Hepatocyte (in vitro differentiated cells): Measurements from ENCODE around the gene CAST. TPM values are rescaled to one million over a fixed set of nuclear protein-coding genes. Genes with fewer than 3 reads are reported as not detected.

Source experiments
- DNase-seq: peaks from one replicate; pipeline ENCODE4 v3.0.0-alpha.2; 2016; ENCODE audit warnings: low spot score
- H2AFZ ChIP-seq: fragments of 200-600 bp; sonication (generic); 2 replicates; pipeline ENCODE4 v1.6.0; 2016; ENCODE audit warnings: antibody characterized with exemption, mild to moderate bottlenecking
- H3K27ac ChIP-seq: fragments of 200-600 bp; sonication (generic); 2 replicates; pipeline ENCODE4 v1.5.1; 2016; ENCODE audit warnings: mild to moderate bottlenecking
- H3K27me3 ChIP-seq: fragments of 200-600 bp; sonication (generic); 2 replicates; pipeline ENCODE4 v1.6.1; 2016
- H3K36me3 ChIP-seq: fragments of 200-600 bp; sonication (generic); replicated peaks from 2 replicates; pipeline ENCODE4 v1.5.1; 2016; ENCODE audit warnings: low read depth; ENCODE audit not compliant: insufficient read depth
- H3K4me1 ChIP-seq: fragments of 200-600 bp; sonication (generic); 2 replicates; pipeline ENCODE4 v1.5.1; 2016; ENCODE audit warnings: mild to moderate bottlenecking, moderate library complexity; ENCODE audit not compliant: insufficient read depth
- H3K4me2 ChIP-seq: fragments of 200-600 bp; sonication (generic); 2 replicates; pipeline ENCODE4 v1.6.0; 2016
- H3K4me3 ChIP-seq: fragments of 200-600 bp; sonication (generic); 2 replicates; pipeline ENCODE4 v1.5.1; 2016; ENCODE audit warnings: mild to moderate bottlenecking
- H3K79me2 ChIP-seq: fragments of 200-600 bp; sonication (generic); 2 replicates; pipeline ENCODE4 v1.6.0; 2017; ENCODE audit warnings: mild to moderate bottlenecking
- H3K9me2 ChIP-seq: fragments of 200-600 bp; sonication (generic); replicated peaks from 2 replicates; pipeline ENCODE4 v1.6.0; 2017; ENCODE audit warnings: mild to moderate bottlenecking; ENCODE audit not compliant: insufficient read depth
- H3K9me3 ChIP-seq: fragments of 200-600 bp; sonication (generic); 2 replicates; pipeline ENCODE4 v1.5.1; 2016; ENCODE audit warnings: low read depth, mild to moderate bottlenecking
- H4K20me1 ChIP-seq: fragments of 200-600 bp; sonication (generic); 2 replicates; pipeline ENCODE4 v1.6.0; 2016; ENCODE audit warnings: mild to moderate bottlenecking; ENCODE audit not compliant: insufficient read depth, poor library complexity, severe bottlenecking
- EZH2 ChIP-seq: fragments of 200-600 bp; sonication (generic); IDR thresholded peaks from 2 replicates; pipeline ENCODE4 v1.6.1; 2016; ENCODE audit warnings: antibody characterized with exemption, mild to moderate bottlenecking, borderline replicate concordance
- EZH2phosphoT487 ChIP-seq: fragments of 200-600 bp; sonication (generic); IDR thresholded peaks from one replicate; pipeline ENCODE4 v1.6.1; 2018; ENCODE audit warnings: antibody characterized with exemption, mild to moderate bottlenecking, low read depth, moderate library complexity; ENCODE audit not compliant: unreplicated experiment, severe bottlenecking
- WGBS: methylation state at CpG from one replicate; pipeline ENCODE4 v1.1.6; 2016; ENCODE audit warnings: low lambda C conversion rate; ENCODE audit errors: missing lambda C conversion rate; 5-methylcytosine and 5-hydroxymethylcytosine counted together
- polyA plus RNA-seq: library from polyadenylated mRNA; unstranded; fragments of >200 nt; fragmentation: Nextera tagmentation; extraction: Ambion mirVana; gene quantifications from 2 replicates; pipeline ENCODE4 v1.2.1, GENCODE V29; 2016
- total RNA-seq: library from RNA; depleted of rRNA; stranded (reverse); fragments of >200 nt; gene quantifications from 2 replicates; pipeline ENCODE4 v1.2.3, GENCODE V29; 2014
- TF ChIP-seq, protein P1 (sequence below): fragments of 200-600 bp; sonication (generic); IDR thresholded peaks from 2 replicates; pipeline ENCODE4 v1.5.1; 2016; ENCODE audit warnings: antibody characterized with exemption, mild to moderate bottlenecking; ENCODE audit not compliant: poor library complexity

Gene CAST
- total and polyA plus RNA-seq, 2 experiments from 2014 or later = 140 to 177 TPM

DNA sequence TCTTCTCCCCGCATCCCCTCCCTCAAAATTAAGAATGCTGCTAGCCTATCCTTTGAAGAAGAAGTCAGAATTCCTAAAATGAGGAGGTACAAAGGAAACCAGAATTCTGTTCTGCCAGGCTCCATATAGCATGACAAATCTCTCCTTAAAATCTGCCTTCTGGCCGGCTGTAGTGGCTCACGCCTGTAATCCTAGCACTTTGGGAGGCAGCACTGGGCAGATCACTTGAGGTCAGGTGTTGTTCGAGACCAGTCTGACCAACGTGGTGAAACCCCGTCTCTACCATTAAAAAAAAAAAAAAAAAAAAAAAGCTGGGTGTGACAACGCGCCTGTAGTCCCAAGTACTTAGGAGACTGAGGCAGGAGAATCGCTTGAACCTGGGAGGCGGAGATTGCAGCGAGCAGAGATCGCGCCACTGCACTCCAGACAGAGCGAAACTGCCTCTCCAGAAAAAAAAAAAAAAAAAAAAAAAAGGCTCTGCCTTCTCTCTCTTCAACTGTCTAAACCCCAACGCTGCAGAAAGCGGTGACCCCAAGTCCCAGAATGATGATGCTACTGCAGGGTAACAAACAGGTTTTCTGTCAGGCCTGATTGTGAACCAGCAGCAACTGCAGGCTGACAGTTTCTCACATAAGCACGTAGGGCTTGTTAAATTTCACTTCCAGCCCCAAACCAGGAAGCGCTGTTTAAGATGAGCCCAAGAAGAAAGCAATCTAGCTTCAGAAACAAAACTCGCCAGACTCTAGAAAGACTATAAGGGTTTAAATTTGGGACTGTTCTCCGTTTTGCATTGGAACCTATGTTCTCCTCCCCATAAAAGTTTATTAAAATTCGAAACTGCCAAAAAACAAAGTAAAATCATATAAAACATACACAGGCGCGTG lies 963 bp upstream of the CAST start:
- DNase-seq = peak; percentile 38
- H3K9me2 ChIP-seq = no peaks in the 10 kb centered on the region
- H3K4me2 ChIP-seq = peak overlapping the region; percentile 90
- H3K27ac ChIP-seq = peak overlapping the region; percentile 94
- no peaks in the 10 kb centered on the region for H3K9me3 ChIP-seq
- H3K36me3 ChIP-seq = no peaks in the 10 kb centered on the region
- WGBS = 14% methylated on average over 23 of the region's 23 CpGs
- peak overlapping the region; percentile 95 for H3K4me3 ChIP-seq
- no peaks in the 10 kb centered on the region for H3K27me3 ChIP-seq
- no peak for TF ChIP-seq EZH2phosphoT487
- TF ChIP-seq, protein P1, sequence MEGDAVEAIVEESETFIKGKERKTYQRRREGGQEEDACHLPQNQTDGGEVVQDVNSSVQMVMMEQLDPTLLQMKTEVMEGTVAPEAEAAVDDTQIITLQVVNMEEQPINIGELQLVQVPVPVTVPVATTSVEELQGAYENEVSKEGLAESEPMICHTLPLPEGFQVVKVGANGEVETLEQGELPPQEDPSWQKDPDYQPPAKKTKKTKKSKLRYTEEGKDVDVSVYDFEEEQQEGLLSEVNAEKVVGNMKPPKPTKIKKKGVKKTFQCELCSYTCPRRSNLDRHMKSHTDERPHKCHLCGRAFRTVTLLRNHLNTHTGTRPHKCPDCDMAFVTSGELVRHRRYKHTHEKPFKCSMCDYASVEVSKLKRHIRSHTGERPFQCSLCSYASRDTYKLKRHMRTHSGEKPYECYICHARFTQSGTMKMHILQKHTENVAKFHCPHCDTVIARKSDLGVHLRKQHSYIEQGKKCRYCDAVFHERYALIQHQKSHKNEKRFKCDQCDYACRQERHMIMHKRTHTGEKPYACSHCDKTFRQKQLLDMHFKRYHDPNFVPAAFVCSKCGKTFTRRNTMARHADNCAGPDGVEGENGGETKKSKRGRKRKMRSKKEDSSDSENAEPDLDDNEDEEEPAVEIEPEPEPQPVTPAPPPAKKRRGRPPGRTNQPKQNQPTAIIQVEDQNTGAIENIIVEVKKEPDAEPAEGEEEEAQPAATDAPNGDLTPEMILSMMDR = no peak
- no peak for TF ChIP-seq EZH2
- H2AFZ ChIP-seq = peak overlapping the region; percentile 65
- H3K4me1 ChIP-seq = peaks cover 32% of the 10 kb centered on the region
- peaks cover 28% of the 10 kb centered on the region for H3K79me2 ChIP-seq
- no peaks in the 10 kb centered on the region for H4K20me1 ChIP-seq

GRCh38 chr5:96662725-96663518 lies 746 bp downstream of the CAST start:
- Histone ChIP-seq H4K20me1 (no peaks in the 10 kb centered on the region), H3K79me2 (peaks cover 44% of the 10 kb centered on the region), H3K4me2 (peak overlapping the region; percentile 90), H3K4me3 (peak overlapping the region; percentile 95), H3K27me3 (no peaks in the 10 kb centered on the region), H2AFZ (peak overlapping the region; percentile 65), H3K9me2 (no peaks in the 10 kb centered on the region), H3K36me3 (no peaks in the 10 kb centered on the region), H3K9me3 (no peaks in the 10 kb centered on the region), H3K27ac (peak overlapping the region; percentile 94), H3K4me1 (peaks cover 24% of the 10 kb centered on the region)
- TF ChIP-seq EZH2phosphoT487 = no peak
- TF ChIP-seq, protein P1 = no peak
- no peak for TF ChIP-seq EZH2
- WGBS = under 1% methylated on average over 53 of the region's 60 CpGs
- peak; percentile 89 for DNase-seq

DNA sequence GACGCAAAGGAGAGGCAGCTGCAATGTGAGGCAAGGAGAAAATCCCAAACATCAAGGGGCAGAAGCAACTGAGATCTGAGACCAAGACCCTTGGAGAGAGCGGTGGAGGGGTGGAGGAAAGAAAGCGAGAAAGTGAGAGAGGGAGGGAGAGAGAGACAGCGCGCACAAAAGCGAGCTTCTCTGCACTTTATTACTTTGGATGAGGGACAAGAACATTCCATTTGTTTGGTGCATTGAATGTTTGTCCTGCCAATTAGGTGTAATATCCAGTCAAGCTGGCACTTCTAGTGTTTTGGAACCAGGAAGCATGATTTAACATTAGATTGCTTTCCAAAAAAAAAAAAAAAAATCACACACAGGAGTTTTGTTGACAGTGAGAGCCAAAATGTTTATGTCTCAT lies 1.4 kb downstream of the CAST start:
- H2AFZ ChIP-seq = peak overlapping the region; percentile 65
- H3K79me2 ChIP-seq = peaks cover 51% of the 10 kb centered on the region
- peak overlapping the region; percentile 95 for H3K4me3 ChIP-seq
- peak overlapping the region; percentile 94 for H3K27ac ChIP-seq
- H3K27me3 ChIP-seq = no peaks in the 10 kb centered on the region
- H3K9me3 ChIP-seq = no peaks in the 10 kb centered on the region
- 8% methylated on average over 6 of the region's 6 CpGs for WGBS
- no peak for DNase-seq
- no peaks in the 10 kb centered on the region for H4K20me1 ChIP-seq
- H3K4me1 ChIP-seq = peaks cover 24% of the 10 kb centered on the region
- no peaks in the 10 kb centered on the region for H3K9me2 ChIP-seq
- no peaks in the 10 kb centered on the region for H3K36me3 ChIP-seq
- H3K4me2 ChIP-seq = peak overlapping the region; percentile 90
- no peak for TF ChIP-seq EZH2phosphoT487
- no peak for TF ChIP-seq EZH2
- TF ChIP-seq, protein P1 = no peak
